ENCODE results near the gene BPIFB3.

DNA sequence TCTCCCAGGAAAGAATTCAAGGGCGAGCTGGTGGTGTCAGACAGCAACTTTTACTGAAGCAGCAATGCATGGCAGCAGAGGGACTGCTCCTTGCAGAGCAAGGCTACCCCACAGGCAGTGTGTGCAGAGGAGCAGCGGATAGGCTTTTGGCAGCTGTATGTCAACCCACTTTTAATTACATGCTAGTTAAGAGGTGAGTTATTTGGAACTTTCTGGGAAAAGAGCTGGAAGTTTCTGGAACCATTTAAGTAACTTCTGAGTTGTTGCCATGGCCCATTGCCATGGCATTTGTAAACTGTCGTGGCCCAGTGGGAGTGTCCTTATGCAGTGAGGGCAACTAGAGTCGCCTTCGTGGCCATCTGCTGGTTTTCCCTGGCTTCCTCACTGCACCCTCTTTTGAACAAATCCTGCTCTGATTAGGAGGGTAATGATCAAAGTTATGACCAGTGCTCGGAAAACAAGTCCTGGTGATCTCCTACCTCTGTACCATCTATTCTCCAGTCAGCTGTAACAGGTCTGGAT is 59.7 kb downstream of the BPIFB3 start:
- TF ChIP-seq POLR2AphosphoS5 (IDR thresholded peaks at IDR 0.05) (no peak), POLR2A (IDR thresholded peaks at IDR 0.05) (no peak), CTCF (IDR thresholded peaks at IDR 0.05) (no peak)

Measured in suprapubic skin (tissue), 4 donors.